ENCODE measurements around the gene KCND3.

DNA sequence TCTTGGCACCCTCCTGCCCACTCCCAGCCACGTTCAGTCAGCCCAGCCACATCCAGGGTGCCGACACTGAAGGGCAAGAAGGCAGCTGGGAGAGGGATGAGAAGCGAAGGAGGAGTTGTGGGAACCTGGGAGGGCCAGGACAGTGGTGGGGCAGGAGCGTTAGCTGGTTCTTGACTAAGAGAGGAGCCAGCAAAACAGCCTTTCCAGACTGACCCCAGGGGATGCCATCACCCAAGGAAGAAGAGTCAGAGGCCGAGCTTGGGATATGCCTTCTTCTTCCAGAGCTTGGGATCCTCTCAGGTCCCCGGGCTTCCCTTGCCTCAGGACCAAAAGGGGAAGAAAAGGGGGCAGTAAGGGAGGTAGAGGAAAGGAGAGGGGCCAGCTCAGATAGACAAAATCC lies 257.5 kb downstream of the KCND3 start:
- TF ChIP-seq, protein P1, sequence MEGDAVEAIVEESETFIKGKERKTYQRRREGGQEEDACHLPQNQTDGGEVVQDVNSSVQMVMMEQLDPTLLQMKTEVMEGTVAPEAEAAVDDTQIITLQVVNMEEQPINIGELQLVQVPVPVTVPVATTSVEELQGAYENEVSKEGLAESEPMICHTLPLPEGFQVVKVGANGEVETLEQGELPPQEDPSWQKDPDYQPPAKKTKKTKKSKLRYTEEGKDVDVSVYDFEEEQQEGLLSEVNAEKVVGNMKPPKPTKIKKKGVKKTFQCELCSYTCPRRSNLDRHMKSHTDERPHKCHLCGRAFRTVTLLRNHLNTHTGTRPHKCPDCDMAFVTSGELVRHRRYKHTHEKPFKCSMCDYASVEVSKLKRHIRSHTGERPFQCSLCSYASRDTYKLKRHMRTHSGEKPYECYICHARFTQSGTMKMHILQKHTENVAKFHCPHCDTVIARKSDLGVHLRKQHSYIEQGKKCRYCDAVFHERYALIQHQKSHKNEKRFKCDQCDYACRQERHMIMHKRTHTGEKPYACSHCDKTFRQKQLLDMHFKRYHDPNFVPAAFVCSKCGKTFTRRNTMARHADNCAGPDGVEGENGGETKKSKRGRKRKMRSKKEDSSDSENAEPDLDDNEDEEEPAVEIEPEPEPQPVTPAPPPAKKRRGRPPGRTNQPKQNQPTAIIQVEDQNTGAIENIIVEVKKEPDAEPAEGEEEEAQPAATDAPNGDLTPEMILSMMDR (conservative IDR thresholded peaks at IDR 0.05; ENCODE audit: low read length), result no peak
- TF ChIP-seq EZH2phosphoT487 (IDR thresholded peaks at IDR 0.05; ENCODE audit: borderline replicate concordance), result no peak
